Measurements from ENCODE around the gene LRRTM4. TPM values are rescaled to one million over a fixed set of nuclear protein-coding genes. Genes with fewer than 3 reads are reported as not detected.

LRRTM4 gene
- total RNA-seq, 2 donors from 2014 or later = 0.81 to 1.2 TPM

- DNase-seq (ENCODE audit: low spot score) = no peak
- intact Hi-C loops (cut with DNase I) = no loop called here
These were observed 173.4 kb downstream of the LRRTM4 start for GRCh38 chr2:77348821-77349220.

GRCh38 chr2:77336013-77336412, 186.2 kb downstream of the LRRTM4 start:
- intact Hi-C loops (cut with DNase I) = no loop called here

GRCh38 chr2:77328134-77328931, 193.8 kb downstream of the LRRTM4 start:
- DNase-seq (ENCODE audit: low spot score) = no peak
- intact Hi-C loops (cut with DNase I) = no loop called here

More at GRCh38 chr2:77336013-77336412, 186.2 kb downstream of the LRRTM4 start:
- no peak for DNase-seq (ENCODE audit: low spot score)

DNA sequence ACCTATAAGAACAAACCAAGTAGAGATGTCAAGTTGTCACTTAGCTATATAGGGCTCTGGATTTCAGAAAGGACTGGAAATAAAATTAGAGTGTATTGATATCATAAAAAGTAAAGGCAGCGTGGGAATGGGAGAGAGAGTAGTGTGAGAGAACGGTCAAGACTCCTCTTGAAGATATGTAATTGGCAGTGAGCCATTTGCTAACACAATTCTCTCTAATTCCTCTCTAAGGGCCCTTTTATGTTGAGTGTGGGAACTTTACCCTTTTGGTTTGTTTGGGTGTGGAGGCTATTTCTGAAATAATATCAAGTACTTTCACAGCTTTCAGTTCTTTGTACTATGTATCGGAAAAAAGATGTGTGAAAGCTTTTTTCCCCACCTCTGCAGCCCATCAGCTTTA, 196.8 kb downstream of the LRRTM4 start:
- intact Hi-C loops (cut with DNase I) = no loop called here
- DNase-seq (ENCODE audit: low spot score) = no peak

- intact Hi-C loops (cut with DNase I) = no loop called here
- no peak for DNase-seq (ENCODE audit: low spot score)
These were observed 199.7 kb downstream of the LRRTM4 start for GRCh38 chr2:77322431-77322830.

- intact Hi-C loops (cut with DNase I) = no loop called here
- no peak for DNase-seq (ENCODE audit: low spot score)
These were observed 207.5 kb downstream of the LRRTM4 start for GRCh38 chr2:77314721-77315120.

DNA sequence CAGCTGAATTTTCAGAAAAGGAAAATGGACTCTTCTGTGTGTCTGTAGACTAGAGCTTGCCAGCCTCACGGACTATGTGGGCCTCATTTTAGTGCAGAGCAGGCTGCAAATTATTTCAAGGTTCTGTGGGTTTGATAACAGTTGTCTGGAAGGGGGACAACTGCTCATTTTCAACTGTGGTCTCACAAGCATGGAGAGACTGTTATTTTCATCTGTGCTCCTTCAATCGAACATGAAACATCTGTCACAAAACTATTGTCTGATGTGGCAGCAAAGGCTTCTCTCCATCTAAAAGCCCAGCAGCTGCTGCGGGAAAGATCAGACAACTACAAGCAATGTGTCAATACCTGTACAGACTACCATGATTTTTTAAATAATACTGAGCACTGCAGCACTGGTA, 211.8 kb downstream of the LRRTM4 start:
- intact Hi-C loops (cut with DNase I) = no loop called here

DNA sequence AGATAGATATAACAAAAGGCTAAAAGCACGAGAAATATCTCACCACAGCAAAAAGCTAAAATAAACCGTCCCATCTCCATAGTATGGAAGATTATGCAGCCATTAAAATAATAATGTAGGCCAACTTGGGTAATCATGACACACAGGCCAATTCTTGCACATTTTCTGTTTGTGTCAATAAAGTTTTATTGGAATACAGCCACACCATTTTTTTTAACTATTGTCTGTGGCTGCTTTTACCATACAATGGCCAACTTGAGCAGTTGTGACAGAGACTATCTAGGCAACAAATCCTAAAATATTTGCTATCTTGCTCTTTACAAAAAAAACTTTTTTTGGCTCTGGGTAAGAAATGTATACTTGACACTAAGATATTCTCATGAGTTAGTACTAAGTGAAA, 212.5 kb downstream of the LRRTM4 start:
- no peak for DNase-seq (ENCODE audit: low spot score)

More for the DNA sequence above, 211.8 kb downstream of the LRRTM4 start:
- no peak for DNase-seq (ENCODE audit: low spot score)

GRCh38 chr2:77301441-77301840, 220.7 kb downstream of the LRRTM4 start:
- intact Hi-C loops (cut with DNase I) = no loop called here
- DNase-seq (ENCODE audit: low spot score) = no peak

More for the DNA sequence above, 212.5 kb downstream of the LRRTM4 start:
- intact Hi-C loops (cut with DNase I) = no loop called here

DNA sequence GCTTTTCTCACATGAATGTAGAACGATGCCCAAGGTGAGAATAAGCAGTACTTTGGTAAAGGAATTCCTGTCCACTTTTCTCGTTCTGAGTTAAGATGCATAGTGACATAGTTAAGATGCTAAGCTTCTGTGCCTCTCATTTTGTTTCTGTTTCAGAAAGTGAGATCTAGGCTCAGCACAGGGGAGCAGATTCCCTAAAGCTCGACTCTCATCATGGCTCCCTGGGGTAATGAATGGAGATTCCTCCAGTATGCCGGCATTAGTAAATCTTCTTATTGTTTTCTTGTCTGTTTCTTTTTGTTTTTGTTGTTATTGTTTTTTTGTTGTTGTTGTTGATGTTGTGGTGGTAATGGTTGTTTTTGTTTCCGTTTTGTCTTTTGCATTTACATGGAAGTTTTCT, 225.4 kb downstream of the LRRTM4 start:
- intact Hi-C loops (cut with DNase I) = no loop called here
- no peak for DNase-seq (ENCODE audit: low spot score)

- DNase-seq (ENCODE audit: low spot score) = no peak
- intact Hi-C loops (cut with DNase I) = no loop called here
These were observed 227.7 kb downstream of the LRRTM4 start for GRCh38 chr2:77294474-77294873.

DNA sequence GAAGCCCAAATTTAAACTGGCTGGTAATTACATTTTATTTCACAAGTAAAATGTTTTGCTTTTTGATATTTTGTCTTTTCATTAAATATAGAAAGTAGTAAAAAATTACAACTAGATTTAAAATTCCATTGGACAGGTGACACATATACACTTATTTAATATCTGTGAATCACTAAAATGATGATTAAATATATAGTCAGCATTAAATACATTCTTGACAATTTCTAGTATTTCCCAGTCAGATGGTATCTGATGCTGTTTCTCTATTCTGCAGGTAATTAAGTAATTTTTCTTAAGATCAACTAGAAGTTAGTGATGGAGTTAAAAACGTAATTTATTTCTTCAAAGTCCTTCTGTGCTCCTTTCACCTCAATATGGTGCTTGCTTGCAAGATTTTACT, 237.8 kb downstream of the LRRTM4 start:
- intact Hi-C loops (cut with DNase I) = no loop called here
- DNase-seq (ENCODE audit: low spot score) = no peak

GRCh38 chr2:77271262-77271661, 250.9 kb downstream of the LRRTM4 start:
- intact Hi-C loops (cut with DNase I) = no loop called here
- no peak for DNase-seq (ENCODE audit: low spot score)

DNA sequence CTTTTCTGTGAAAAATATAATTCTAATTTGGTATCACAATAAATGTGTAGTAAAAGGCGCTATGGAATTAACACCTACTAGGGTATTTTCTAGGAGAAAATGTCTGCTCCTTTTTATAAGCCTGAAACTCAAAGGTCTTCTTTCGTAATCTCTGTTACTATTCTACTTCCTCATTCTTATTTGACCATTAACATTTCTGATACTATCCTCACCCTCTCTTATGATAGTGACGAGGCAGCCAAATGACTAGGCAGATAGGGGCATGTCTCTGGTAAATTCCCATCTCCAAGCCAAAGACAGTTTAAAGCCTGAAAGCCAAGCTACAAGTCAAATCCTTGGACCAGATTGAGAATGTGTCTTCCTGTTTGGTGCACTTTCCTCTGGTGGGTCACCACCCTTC, 251.7 kb downstream of the LRRTM4 start:
- DNase-seq (ENCODE audit: low spot score) = no peak
- intact Hi-C loops (cut with DNase I) = no loop called here

DNA sequence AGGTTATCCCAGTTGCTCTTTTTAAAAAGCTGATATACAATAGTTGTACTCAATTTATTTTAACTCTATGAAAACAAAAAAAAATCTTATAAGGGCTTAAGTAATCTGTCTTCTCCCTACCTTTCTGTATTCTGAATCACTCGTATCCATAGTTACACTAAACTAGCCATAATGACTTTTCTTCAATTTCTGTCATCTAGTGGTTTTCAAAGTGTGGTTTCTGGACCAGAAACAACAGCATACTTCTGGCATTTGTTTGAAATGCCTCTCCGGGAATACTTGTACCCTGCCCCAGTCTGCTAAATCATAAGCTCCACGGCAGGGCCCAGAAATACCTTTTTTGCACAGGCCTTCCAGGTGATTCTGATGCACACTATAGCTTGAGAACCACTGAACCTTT, 253.6 kb downstream of the LRRTM4 start:
- DNase-seq (ENCODE audit: low spot score) = no peak
- intact Hi-C loops (cut with DNase I) = no loop called here

- no peak for DNase-seq (ENCODE audit: low spot score)
- intact Hi-C loops (cut with DNase I) = no loop called here
These were observed 289.2 kb downstream of the LRRTM4 start for GRCh38 chr2:77232909-77233425.

DNA sequence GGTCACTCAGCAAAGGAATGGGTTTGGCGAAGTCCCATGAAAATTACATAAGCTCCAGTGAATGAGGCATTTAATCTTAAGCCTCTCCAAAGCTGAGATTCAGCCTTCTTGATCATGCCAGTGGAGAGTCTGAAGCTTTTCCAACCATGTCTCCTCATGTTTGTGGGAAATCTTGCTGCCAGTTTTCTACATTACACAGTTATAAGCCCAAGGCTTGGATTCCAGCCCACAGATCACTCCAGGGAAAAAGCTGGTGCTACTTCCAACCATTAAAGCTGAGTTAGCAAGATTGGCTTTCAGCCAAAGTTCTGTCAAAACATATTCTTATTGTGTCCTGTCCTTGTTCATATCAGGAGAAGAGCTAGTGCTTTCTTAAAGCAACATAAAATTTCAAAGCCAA, 293.8 kb downstream of the LRRTM4 start:
- intact Hi-C loops (cut with DNase I) = no loop called here
- DNase-seq (ENCODE audit: low spot score) = no peak

DNA sequence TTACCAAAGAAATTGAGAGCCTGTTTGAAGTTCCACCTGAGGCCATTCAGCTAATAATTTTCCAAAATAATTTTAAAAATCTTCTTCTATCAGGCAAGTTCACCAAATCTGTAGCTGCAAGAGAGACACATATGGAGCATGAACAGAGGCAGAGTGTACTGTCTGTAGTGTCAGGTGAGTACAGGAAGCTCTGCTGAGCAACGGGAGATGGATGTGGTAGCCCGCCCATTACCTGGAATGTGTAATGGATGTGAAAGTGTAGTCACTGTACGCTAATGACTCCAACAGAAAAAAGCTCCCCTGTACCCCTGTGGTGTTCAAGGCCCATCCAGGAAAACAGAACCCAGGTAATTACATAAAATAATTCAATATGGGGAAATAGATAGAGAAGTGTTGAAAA, 311.5 kb downstream of the LRRTM4 start:
- DNase-seq (ENCODE audit: low spot score) = no peak
- intact Hi-C loops (cut with DNase I) = no loop called here

DNA sequence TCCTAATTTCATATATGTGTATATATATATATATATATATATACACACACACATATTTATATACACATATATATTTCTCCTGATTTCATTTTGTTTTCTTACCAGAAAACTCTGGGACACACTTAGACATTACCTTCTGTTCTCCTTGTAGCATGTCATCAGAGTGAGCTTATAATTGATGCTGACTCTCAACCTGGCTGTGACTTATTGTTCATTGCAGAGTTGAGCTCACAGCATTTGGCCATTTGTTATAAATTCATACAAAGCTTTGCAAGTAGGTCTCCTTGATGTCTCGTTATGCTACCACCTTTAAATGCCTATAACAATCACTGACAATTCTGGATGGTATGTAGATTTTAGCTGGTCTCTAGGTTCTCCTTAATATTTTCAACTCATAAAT, 314.8 kb downstream of the LRRTM4 start:
- DNase-seq (ENCODE audit: low spot score) = no peak
- intact Hi-C loops (cut with DNase I) = no loop called here

DNA sequence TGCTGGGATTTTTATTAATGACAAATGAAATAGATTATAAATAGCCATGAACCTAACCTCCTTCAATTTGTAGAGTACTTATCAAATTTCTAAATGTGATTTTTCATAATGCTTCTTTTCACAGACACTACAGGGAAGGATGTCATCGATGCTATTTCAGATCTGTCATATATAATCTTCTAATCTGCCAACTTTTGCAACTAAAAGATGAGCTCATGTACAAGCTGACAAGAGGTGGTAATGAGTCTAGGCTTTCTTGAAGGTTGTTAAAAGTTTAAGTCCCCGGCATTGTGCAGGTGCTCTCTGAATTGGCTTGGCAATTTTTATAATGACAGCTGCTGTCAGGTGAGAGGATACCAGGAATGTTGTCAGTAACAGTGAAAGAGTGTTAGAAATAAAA, 320.4 kb downstream of the LRRTM4 start:
- no peak for DNase-seq (ENCODE audit: low spot score)
- intact Hi-C loops (cut with DNase I) = no loop called here

DNA sequence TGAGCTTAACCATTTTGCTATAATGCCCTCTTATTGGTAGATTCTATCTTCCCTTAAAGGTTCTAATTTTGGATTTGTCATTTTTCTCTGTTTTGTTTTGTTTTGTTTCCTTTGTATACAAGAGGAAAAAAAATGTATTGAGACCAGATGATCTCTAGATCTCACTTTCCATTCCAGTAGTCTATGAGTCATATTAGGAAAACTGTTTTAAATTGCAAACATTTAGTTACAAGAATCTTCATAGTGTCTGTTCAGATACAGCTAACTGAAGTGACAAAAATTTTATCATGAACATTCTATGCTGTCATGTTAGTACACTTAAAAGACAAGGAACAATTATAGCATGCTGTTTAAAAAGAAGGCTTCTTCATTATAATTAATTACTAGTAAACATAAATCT, 322.8 kb downstream of the LRRTM4 start:
- DNase-seq (ENCODE audit: low spot score) = no peak
- intact Hi-C loops (cut with DNase I) = no loop called here

All from posterior vena cava (tissue), 2 donors.